ENCODE data around the gene SRBD1. TPM values are rescaled to one million over a fixed set of nuclear protein-coding genes. Genes with fewer than 3 reads are reported as not detected.

Gene SRBD1
- total and polyA plus RNA-seq, 2 experiments from 2014 or later = 8.1 to 19.2 TPM

- Histone ChIP-seq H3K79me2 (ENCODE audit: insufficient read depth) (no peaks in the 10 kb centered on the region), H3K9me2 (ENCODE audit: insufficient read depth) (no peaks in the 10 kb centered on the region), H2AFZ (no peak overlapping the region), H3K27me3 (replicated peaks; ENCODE audit: insufficient read depth) (no peaks in the 10 kb centered on the region), H3K4me3 (no peak overlapping the region), H4K20me1 (ENCODE audit: insufficient read depth) (no peaks in the 10 kb centered on the region), H3K4me1 (ENCODE audit: insufficient read depth) (peaks cover 26% of the 10 kb centered on the region), H3K36me3 (ENCODE audit: low read depth) (0 out of 2 replicates have a peak, but pooled peaks cover 4% of the 10 kb centered on the region), H3K9me3 (ENCODE audit: low read depth) (no peaks in the 10 kb centered on the region), H3K4me2 (ENCODE audit: unreplicated experiment) (no peak overlapping the region), H3F3A (ENCODE audit: insufficient read depth) (no peaks in the 10 kb centered on the region; the same call in 1 of the 2 replicates), H3K9ac (no peak overlapping the region), H3K27ac (no peak overlapping the region)
- no peak for DNase-seq
- WGBS, 2 experiments (ENCODE audit: low coverage in 1 of 2, low lambda C conversion rate in 2 of 2, missing lambda C conversion rate in 2 of 2) = 95 to 96% methylated on average over 3 of the region's 3 CpGs
- TF ChIP-seq EZH2 (IDR thresholded peaks at IDR 0.05; ENCODE audit: insufficient read depth, poor library complexity, severe bottlenecking) (no peak), EZH2phosphoT487 (IDR thresholded peaks at IDR 0.05; ENCODE audit: insufficient read depth, low read depth) (no peak)
- in situ Hi-C loops (cut with MboI) = no loop called here
Observed at GRCh38 chr2:45442026-45442425, 169.0 kb downstream of the SRBD1 start.

- Histone ChIP-seq H3K4me1 (ENCODE audit: insufficient read depth) (peaks cover 26% of the 10 kb centered on the region), H3K79me2 (ENCODE audit: insufficient read depth) (no peaks in the 10 kb centered on the region), H3K4me3 (no peak overlapping the region), H3K4me2 (ENCODE audit: unreplicated experiment) (no peak overlapping the region), H3K9me2 (ENCODE audit: insufficient read depth) (no peaks in the 10 kb centered on the region), H3K27ac (no peak overlapping the region), H3K27me3 (replicated peaks; ENCODE audit: insufficient read depth) (no peaks in the 10 kb centered on the region), H3F3A (ENCODE audit: insufficient read depth) (no peaks in the 10 kb centered on the region; the same call in 1 of the 2 replicates), H3K36me3 (ENCODE audit: low read depth) (0 out of 2 replicates have a peak, but pooled peaks cover 4% of the 10 kb centered on the region), H3K9me3 (ENCODE audit: low read depth) (no peaks in the 10 kb centered on the region), H3K9ac (no peak overlapping the region), H2AFZ (no peak overlapping the region), H4K20me1 (ENCODE audit: insufficient read depth) (no peaks in the 10 kb centered on the region)
- 93 to 95% methylated on average over 3 of the region's 3 CpGs for WGBS, 2 experiments (ENCODE audit: low coverage in 1 of 2, low lambda C conversion rate in 2 of 2, missing lambda C conversion rate in 2 of 2)
- in situ Hi-C loops (cut with MboI) = no loop called here
- TF ChIP-seq EZH2 (IDR thresholded peaks at IDR 0.05; ENCODE audit: insufficient read depth, poor library complexity, severe bottlenecking) (no peak), EZH2phosphoT487 (IDR thresholded peaks at IDR 0.05; ENCODE audit: insufficient read depth, low read depth) (no peak)
- no peak for DNase-seq
Observed at GRCh38 chr2:45441571-45441970, 169.5 kb downstream of the SRBD1 start.

GRCh38 chr2:45439788-45440773 is 171.0 kb downstream of the SRBD1 start:
- no peaks in the 10 kb centered on the region for H3K9me2 ChIP-seq (ENCODE audit: insufficient read depth)
- H3K27ac ChIP-seq = no peak overlapping the region
- no peak overlapping the region for H2AFZ ChIP-seq
- 89 to 91% methylated on average over 6 of the region's 6 CpGs for WGBS, 2 experiments (ENCODE audit: low coverage in 1 of 2, low lambda C conversion rate in 2 of 2, missing lambda C conversion rate in 2 of 2)
- no peaks in the 10 kb centered on the region for H4K20me1 ChIP-seq (ENCODE audit: insufficient read depth)
- TF ChIP-seq EZH2 (IDR thresholded peaks at IDR 0.05; ENCODE audit: insufficient read depth, poor library complexity, severe bottlenecking) (no peak), EZH2phosphoT487 (IDR thresholded peaks at IDR 0.05; ENCODE audit: insufficient read depth, low read depth) (no peak)
- peaks cover 12% of the 10 kb centered on the region for H3F3A ChIP-seq (ENCODE audit: insufficient read depth)
- H3K79me2 ChIP-seq (ENCODE audit: insufficient read depth) = no peaks in the 10 kb centered on the region
- peaks cover 37% of the 10 kb centered on the region for H3K4me1 ChIP-seq (ENCODE audit: insufficient read depth)
- no peaks in the 10 kb centered on the region for H3K27me3 ChIP-seq (replicated peaks; ENCODE audit: insufficient read depth)
- no peak overlapping the region for H3K9ac ChIP-seq
- DNase-seq = peak; percentile 30
- 0 out of 2 replicates have a peak, but pooled peaks cover 4% of the 10 kb centered on the region for H3K36me3 ChIP-seq (ENCODE audit: low read depth)
- no peak overlapping the region for H3K4me2 ChIP-seq (ENCODE audit: unreplicated experiment)
- H3K9me3 ChIP-seq (ENCODE audit: low read depth) = no peaks in the 10 kb centered on the region
- in situ Hi-C loops (cut with MboI) = no loop called here
- no peak overlapping the region for H3K4me3 ChIP-seq

- in situ Hi-C loops (cut with MboI) = no loop called here
- 95 to 98% methylated on average over 3 of the region's 3 CpGs for WGBS, 2 experiments (ENCODE audit: low coverage in 1 of 2, low lambda C conversion rate in 2 of 2, missing lambda C conversion rate in 2 of 2)
Observed at GRCh38 chr2:45438872-45439665, 172.0 kb downstream of the SRBD1 start.

More at GRCh38 chr2:45438872-45439665, 172.0 kb downstream of the SRBD1 start:
- Histone ChIP-seq H3K36me3 (ENCODE audit: low read depth) (0 out of 2 replicates have a peak, but pooled peaks cover 4% of the 10 kb centered on the region), H3K79me2 (ENCODE audit: insufficient read depth) (no peaks in the 10 kb centered on the region), H2AFZ (no peak overlapping the region), H3K4me2 (ENCODE audit: unreplicated experiment) (no peak overlapping the region), H3F3A (ENCODE audit: insufficient read depth) (peaks cover 20% of the 10 kb centered on the region), H4K20me1 (ENCODE audit: insufficient read depth) (no peaks in the 10 kb centered on the region), H3K27me3 (replicated peaks; ENCODE audit: insufficient read depth) (no peaks in the 10 kb centered on the region), H3K4me3 (no peak overlapping the region), H3K9ac (no peak overlapping the region), H3K9me2 (ENCODE audit: insufficient read depth) (no peaks in the 10 kb centered on the region), H3K27ac (no peak overlapping the region), H3K4me1 (ENCODE audit: insufficient read depth) (peaks cover 37% of the 10 kb centered on the region), H3K9me3 (ENCODE audit: low read depth) (no peaks in the 10 kb centered on the region)
- TF ChIP-seq EZH2 (IDR thresholded peaks at IDR 0.05; ENCODE audit: insufficient read depth, poor library complexity, severe bottlenecking) (no peak), EZH2phosphoT487 (IDR thresholded peaks at IDR 0.05; ENCODE audit: insufficient read depth, low read depth) (no peak)
- DNase-seq = no peak
